ENCODE data around the gene NEUROD4. TPM values are rescaled to one million over a fixed set of nuclear protein-coding genes. Genes with fewer than 3 reads are reported as not detected.

Gene NEUROD4
- 0.23 TPM for total RNA-seq

GRCh38 chr12:55019784-55020183 is at the start of gene NEUROD4:
Gene NEUROD4, plus strand, starts transcription at chr12:55019974. Its CDS starts 6,466 bp downstream, at chr12:55026440.

GRCh38 chr12:54984658-54985376 is 35.0 kb upstream of the NEUROD4 start, which contains the start of gene TESPA1:
Gene TESPA1, minus strand, starts transcription at chr12:54984762. Its CDS starts 10,200 bp downstream, at chr12:54974562.

Other genes with a start within 250 kb of the NEUROD4 start
- not detected for gene MUCL1, start 165.5 kb upstream of the NEUROD4 start, total RNA-seq
- not detected for gene TESPA1, start 35.2 kb upstream of the NEUROD4 start, total RNA-seq
- not detected for gene OR9K2, start 106.4 kb downstream of the NEUROD4 start, total RNA-seq
- gene OR10A7, start 201.1 kb downstream of the NEUROD4 start, total RNA-seq, result not detected
- gene OR6C74, start 224.6 kb downstream of the NEUROD4 start, total RNA-seq, result not detected

All from diencephalon (tissue), 1 donor.